H1 (cell line): ENCODE results near the gene SLC24A4. TPM values are rescaled to one million over a fixed set of nuclear protein-coding genes. Genes with fewer than 3 reads are reported as not detected.

ENCODE experiments used
- BACH1 ChIP-seq: IDR thresholded peaks from 2 replicates; pipeline ENCODE4 v1.6.1; 2012; ENCODE audit warnings: low read length, improper control_type of control experiment
- CHD1 ChIP-seq: IDR thresholded peaks from 2 replicates; pipeline ENCODE4 v1.6.1; 2012; ENCODE audit warnings: low read depth, low read length, improper control_type of control experiment
- JUN ChIP-seq: IDR thresholded peaks from 2 replicates; pipeline ENCODE4 v1.6.1; 2011; ENCODE audit warnings: low read depth, mild to moderate bottlenecking, improper control_type of control experiment, low read length
- RAD21 ChIP-seq, 2 experiments: IDR thresholded peaks in 1 of 2; conservative IDR thresholded peaks in 1 of 2; 2 replicates each; pipeline ENCODE4 v1.6.1; 2011; ENCODE audit warnings: low read depth in 2 of 2, low read length in 2 of 2, improper control_type of control experiment in 1 of 2, inconsistent platforms in 1 of 2, mild to moderate bottlenecking in 1 of 2, moderate library complexity in 1 of 2
- RNF2 ChIP-seq: fragments of 200-900, 300-1000 bp; sonication (generic); IDR thresholded peaks from 2 replicates; pipeline ENCODE4 v1.7.1; 2016; ENCODE audit warnings: borderline replicate concordance, low read depth, mild to moderate bottlenecking, antibody characterized with exemption, low read length; ENCODE audit not compliant: poor library complexity, severe bottlenecking; ENCODE audit errors: missing control alignments
- TAF7 ChIP-seq: optimal IDR thresholded peaks from 2 replicates; pipeline ENCODE3; 2011; ENCODE audit warnings: low read depth, mild to moderate bottlenecking, inconsistent platforms, low read length, moderate library complexity, borderline replicate concordance
- TCF12 ChIP-seq: IDR thresholded peaks from 2 replicates; pipeline ENCODE4 v1.6.1; 2011; ENCODE audit warnings: low read depth, mild to moderate bottlenecking, low read length
- ZNF274 ChIP-seq: IDR thresholded peaks from 2 replicates; pipeline ENCODE4 v1.7.0; 2012; ENCODE audit warnings: low read length, borderline replicate concordance; ENCODE audit errors: extremely low read depth
- polyA plus RNA-seq, 7 experiments: library from polyadenylated mRNA; depleted of rRNA in 3 of 7; stranded (reverse) in 5 of 7; unstranded in 2 of 7; fragments of >200 nt in 5 of 7; fragments of 200-250 nt in 2 of 7; gene quantifications; 1 replicate in 5 of 7; 2 replicates in 1 of 7; 4 replicates in 1 of 7; pipeline versions ENCODE4 v1.2.1 to v1.2.3, GENCODE V29; 2011 to 2013; ENCODE audit warnings: missing spikeins in 2 of 7, mixed read lengths in 2 of 7
- total RNA-seq: library from RNA; stranded (reverse); fragmentation: NEBNext Ultra II Directional; extraction: Animal tissue kit (Norgen Biotek cat#: 25700); gene quantifications from 2 replicates; pipeline ENCODE4 v1.2.1, GENCODE V29; 2021
- TF ChIP-seq, protein P1 (sequence below): fragments of 300-600 bp; sonication (generic); IDR thresholded peaks from 2 replicates; pipeline ENCODE4 v1.7.1; 2012; ENCODE audit warnings: low read length, moderate library complexity, mild to moderate bottlenecking, inconsistent platforms; ENCODE audit not compliant: insufficient replicate concordance

SLC24A4 gene
- total and polyA plus RNA-seq, 2 of the 8 experiments (the other 6 are each of a cell fraction or from before 2014, with no cell fraction given): 0.27 to 0.89 TPM

DNA sequence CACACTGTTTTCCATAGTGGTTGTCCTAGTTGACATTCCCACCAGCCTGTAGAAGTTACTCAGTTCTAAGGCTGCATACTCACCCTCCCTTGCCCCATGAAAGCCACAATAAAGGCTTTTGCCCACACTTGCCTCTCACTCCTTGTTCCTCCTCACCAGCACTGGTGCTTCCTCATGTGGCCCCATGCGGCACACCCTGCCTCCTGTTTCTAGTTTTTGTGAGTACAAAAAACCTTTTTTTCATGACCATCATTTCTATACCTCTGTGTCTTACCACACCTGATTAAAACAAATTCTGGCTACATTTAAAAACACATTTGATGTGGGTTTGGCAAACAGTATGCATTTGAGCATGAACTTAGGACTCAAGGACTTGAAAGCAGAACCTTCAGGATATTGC, 149.9 kb downstream of the SLC24A4 start (continued):
- TF ChIP-seq, protein P1, sequence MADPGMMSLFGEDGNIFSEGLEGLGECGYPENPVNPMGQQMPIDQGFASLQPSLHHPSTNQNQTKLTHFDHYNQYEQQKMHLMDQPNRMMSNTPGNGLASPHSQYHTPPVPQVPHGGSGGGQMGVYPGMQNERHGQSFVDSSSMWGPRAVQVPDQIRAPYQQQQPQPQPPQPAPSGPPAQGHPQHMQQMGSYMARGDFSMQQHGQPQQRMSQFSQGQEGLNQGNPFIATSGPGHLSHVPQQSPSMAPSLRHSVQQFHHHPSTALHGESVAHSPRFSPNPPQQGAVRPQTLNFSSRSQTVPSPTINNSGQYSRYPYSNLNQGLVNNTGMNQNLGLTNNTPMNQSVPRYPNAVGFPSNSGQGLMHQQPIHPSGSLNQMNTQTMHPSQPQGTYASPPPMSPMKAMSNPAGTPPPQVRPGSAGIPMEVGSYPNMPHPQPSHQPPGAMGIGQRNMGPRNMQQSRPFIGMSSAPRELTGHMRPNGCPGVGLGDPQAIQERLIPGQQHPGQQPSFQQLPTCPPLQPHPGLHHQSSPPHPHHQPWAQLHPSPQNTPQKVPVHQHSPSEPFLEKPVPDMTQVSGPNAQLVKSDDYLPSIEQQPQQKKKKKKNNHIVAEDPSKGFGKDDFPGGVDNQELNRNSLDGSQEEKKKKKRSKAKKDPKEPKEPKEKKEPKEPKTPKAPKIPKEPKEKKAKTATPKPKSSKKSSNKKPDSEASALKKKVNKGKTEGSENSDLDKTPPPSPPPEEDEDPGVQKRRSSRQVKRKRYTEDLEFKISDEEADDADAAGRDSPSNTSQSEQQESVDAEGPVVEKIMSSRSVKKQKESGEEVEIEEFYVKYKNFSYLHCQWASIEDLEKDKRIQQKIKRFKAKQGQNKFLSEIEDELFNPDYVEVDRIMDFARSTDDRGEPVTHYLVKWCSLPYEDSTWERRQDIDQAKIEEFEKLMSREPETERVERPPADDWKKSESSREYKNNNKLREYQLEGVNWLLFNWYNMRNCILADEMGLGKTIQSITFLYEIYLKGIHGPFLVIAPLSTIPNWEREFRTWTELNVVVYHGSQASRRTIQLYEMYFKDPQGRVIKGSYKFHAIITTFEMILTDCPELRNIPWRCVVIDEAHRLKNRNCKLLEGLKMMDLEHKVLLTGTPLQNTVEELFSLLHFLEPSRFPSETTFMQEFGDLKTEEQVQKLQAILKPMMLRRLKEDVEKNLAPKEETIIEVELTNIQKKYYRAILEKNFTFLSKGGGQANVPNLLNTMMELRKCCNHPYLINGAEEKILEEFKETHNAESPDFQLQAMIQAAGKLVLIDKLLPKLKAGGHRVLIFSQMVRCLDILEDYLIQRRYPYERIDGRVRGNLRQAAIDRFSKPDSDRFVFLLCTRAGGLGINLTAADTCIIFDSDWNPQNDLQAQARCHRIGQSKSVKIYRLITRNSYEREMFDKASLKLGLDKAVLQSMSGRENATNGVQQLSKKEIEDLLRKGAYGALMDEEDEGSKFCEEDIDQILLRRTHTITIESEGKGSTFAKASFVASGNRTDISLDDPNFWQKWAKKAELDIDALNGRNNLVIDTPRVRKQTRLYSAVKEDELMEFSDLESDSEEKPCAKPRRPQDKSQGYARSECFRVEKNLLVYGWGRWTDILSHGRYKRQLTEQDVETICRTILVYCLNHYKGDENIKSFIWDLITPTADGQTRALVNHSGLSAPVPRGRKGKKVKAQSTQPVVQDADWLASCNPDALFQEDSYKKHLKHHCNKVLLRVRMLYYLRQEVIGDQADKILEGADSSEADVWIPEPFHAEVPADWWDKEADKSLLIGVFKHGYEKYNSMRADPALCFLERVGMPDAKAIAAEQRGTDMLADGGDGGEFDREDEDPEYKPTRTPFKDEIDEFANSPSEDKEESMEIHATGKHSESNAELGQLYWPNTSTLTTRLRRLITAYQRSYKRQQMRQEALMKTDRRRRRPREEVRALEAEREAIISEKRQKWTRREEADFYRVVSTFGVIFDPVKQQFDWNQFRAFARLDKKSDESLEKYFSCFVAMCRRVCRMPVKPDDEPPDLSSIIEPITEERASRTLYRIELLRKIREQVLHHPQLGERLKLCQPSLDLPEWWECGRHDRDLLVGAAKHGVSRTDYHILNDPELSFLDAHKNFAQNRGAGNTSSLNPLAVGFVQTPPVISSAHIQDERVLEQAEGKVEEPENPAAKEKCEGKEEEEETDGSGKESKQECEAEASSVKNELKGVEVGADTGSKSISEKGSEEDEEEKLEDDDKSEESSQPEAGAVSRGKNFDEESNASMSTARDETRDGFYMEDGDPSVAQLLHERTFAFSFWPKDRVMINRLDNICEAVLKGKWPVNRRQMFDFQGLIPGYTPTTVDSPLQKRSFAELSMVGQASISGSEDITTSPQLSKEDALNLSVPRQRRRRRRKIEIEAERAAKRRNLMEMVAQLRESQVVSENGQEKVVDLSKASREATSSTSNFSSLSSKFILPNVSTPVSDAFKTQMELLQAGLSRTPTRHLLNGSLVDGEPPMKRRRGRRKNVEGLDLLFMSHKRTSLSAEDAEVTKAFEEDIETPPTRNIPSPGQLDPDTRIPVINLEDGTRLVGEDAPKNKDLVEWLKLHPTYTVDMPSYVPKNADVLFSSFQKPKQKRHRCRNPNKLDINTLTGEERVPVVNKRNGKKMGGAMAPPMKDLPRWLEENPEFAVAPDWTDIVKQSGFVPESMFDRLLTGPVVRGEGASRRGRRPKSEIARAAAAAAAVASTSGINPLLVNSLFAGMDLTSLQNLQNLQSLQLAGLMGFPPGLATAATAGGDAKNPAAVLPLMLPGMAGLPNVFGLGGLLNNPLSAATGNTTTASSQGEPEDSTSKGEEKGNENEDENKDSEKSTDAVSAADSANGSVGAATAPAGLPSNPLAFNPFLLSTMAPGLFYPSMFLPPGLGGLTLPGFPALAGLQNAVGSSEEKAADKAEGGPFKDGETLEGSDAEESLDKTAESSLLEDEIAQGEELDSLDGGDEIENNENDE: no peak
- TF ChIP-seq JUN (no peak), CHD1 (no peak), ZNF274 (no peak), TAF7 (no peak), RAD21 (IDR thresholded peaks at IDR 0.05 in 1 of 2, conservative IDR thresholded peaks at IDR 0.05 in 1 of 2; ENCODE audit: low read depth in 2 of 2, low read length in 2 of 2) (no peak), TCF12 (no peak), BACH1 (no peak), RNF2 (no peak)
